NOMO-1 treated with DMSO at 0.1 percent for 48 hours (cell line): ENCODE results near the gene PADI3.

ENCODE experiments used
- DNase-seq: peaks from one replicate; lab custom pipeline; 2025; ENCODE audit not compliant: unreplicated experiment; lab: John Stamatoyannopoulos, UW

PADI3 gene, protein sequence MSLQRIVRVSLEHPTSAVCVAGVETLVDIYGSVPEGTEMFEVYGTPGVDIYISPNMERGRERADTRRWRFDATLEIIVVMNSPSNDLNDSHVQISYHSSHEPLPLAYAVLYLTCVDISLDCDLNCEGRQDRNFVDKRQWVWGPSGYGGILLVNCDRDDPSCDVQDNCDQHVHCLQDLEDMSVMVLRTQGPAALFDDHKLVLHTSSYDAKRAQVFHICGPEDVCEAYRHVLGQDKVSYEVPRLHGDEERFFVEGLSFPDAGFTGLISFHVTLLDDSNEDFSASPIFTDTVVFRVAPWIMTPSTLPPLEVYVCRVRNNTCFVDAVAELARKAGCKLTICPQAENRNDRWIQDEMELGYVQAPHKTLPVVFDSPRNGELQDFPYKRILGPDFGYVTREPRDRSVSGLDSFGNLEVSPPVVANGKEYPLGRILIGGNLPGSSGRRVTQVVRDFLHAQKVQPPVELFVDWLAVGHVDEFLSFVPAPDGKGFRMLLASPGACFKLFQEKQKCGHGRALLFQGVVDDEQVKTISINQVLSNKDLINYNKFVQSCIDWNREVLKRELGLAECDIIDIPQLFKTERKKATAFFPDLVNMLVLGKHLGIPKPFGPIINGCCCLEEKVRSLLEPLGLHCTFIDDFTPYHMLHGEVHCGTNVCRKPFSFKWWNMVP

DNA sequence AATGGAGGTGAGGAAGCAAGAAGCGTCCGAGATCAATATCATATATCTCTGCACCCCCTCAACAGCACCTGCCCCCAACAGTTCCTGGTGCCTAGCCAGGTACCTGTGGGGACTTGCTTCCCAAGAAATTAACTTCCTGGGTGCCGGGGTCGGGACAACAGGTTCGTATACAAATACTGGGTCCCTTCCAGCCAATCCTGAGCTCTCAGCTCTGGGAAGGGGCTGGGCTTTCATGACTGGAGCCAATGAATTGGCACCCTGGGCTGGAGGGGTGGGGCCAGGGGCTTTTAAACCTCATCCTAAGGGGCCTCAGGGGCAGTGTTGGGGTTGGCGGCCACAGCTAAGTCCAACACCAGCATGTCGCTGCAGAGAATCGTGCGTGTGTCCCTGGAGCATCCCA, at the start of gene PADI3:
PADI3 (plus strand) TSS at position 318 of the 400 bp plus-strand sequence; CDS start at position 358, 40 bp downstream.
- no peak for DNase-seq

DNA sequence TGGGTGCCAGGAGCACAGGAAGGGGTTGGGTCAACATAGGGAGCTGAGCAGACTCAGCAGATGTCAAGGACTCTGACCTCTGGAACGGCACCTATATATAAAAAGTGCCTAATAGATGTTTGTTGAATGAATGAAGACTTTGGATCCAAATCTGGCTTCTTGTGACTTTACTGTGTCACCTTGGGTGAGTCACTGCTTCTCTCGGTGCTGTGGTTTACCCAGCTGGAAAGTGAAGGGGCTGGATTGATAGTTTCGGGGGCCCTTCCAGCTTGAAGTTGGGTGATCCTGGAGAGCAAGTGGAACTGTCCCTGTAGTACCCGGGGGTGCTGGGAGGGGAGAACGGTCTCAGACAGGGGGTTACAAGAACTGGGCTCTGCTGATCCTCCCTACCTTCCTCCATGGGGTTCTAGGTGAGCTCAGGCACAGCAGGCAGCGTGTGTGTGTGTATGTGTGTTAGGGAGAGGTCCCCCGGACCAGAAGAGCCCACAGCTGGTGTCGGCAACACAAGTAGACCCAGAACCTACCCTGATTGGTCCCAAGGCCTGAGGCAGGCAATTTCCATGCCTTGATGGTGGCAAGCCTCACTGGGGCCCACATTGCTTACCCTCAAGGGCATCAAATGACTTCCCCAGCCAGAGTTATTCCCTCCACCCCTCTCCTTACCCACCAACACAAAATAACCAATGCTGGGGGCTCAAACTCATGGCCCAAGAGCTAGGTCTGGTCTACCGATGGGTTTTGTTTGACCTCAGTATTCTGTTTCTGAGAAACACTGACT, 49.4 kb upstream of the PADI3 start:
- DNase-seq, result no peak

DNA sequence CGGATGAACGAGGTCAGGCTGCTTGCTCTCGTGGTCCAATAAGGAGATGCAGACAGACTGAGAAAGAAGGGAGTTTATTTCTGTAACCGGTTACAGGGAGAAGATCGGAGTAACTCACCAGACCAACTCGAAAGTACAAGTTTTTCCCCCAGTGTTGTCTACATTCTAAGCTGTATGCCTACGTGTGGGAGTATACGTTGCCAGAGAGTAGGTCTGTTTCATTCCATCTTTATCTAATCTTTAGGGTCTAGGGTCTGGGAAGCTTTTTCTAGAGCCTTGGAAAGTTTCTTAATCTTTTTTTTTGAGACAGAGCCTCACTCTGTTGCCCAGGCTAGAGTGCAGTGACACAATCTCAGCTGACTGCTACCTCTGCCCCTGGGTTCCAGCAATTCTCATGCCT, 48.7 kb upstream of the PADI3 start:
- DNase-seq, result no peak

DNA sequence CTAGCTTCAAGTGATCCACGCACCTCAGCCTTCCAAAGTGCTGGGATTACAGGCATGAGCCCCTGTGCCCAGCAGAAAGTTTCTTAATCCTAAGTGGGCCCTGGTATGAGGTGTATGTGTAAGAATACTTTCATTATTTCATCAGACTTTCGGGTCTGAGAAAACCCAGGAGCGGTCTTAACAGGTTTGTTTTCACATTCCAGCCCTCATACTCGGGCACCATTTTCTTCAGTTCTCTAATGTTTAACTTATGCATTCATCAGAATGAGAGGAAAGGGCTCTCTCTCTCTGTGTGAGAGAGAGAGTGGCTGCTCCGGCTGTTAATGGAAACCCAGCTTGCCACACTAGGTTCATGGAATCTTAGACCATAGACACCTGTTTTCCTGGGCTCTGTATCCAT, 48.1 kb upstream of the PADI3 start:
- DNase-seq, result no peak

DNA sequence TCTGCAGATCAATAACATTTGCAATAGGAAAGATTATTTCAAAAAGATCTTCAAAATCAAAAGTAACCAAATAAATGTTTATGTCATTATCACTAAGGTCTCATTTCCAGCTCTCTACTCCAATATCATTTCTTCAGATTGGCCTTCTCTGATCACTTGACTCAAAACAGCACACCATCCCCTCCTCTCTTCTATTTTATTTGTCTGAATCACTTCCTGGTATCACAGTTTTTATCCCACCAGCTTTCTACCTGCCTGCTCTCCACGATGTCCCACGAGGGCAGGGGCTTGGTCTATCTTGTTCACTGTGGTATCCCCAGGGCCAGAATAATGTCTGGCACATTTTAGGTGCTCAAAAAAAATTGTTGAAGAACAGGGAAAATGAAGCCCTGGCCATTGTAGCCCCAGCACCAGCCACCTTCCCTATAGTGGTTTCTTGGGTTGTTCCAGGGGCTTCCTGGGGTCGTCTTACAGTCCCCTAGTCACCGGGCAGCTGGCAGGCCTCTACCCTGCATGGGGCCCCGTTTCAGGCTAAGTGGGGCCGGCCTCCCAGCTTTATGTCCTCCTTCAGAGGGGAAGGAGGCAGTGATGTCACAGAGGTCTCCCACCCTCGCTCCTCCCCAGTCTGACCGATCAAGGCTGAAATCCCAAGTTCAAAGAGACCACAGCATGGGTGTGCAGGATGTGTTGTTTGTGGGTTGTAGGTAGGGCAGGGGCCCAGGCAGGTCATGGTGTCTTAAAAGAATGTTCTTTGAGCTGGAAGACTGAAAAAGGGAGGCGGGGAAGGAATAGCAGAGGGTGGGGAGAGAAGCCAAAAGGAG, 47.5 kb upstream of the PADI3 start:
- no peak for DNase-seq

DNA sequence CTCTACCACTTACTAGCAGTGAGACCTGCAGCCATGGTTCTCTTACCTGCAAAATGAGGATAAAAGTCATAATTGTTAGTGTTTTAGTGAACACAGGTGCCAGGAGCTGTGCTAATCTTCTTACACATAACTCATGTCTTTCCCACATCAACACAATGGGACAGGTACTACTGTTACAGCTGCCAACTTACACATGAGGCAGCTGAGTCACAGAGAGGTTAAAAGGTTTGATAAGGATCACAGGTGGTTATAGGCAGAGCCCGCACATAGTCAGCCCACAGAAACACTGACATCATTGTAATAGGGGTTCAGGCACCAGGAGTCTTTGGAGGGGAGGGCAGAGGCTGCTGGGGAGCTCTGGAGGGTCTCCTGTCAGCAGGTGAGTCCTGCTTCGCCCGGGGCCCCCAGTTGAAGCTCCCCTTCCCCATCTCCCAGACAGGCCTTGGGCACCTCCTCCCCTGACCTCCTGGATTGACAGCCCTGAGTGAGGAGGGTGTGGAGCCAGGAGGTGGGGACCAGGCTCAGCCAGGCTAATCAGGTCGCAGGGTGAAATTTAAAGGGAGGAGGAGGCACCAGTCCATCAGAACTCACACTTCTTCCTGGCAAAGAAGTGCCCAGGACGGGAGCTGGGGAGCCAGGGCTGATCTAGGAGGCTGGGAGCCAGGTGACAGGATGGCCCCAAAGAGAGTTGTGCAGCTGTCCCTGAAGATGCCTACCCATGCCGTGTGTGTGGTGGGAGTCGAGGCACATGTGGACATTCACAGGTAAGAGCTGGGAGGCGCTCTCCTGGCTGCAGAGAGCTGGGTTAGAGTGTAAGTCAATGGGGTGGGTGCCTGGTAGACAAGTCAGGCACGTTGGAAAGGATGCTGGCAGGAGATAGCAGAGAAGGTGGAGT, 44.1 kb upstream of the PADI3 start, which contains the start of gene PADI1:
PADI1 (plus strand) TSS at position 583 of the 895 bp plus-strand sequence; CDS start at position 673, 90 bp downstream.
- DNase-seq, result no peak

DNA sequence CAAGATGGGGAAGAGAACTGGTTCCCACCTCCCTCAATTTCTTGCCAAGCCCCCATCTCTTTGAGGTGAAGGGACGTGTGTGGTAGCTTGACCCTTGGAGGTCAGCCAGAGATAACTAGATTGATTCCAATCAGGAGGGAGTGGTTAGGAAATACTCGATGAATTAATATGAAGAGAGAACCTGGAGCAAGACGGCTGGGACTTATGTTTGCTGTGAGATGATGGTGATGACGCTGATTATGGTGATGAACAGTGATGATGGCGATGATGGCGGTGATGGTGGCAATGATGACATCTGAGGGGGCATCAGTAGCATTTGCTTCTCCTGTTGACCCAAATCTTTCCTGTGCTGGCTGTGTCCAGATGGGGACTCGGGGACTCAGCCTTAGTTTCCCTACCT, 43.2 kb upstream of the PADI3 start:
- no peak for DNase-seq

DNA sequence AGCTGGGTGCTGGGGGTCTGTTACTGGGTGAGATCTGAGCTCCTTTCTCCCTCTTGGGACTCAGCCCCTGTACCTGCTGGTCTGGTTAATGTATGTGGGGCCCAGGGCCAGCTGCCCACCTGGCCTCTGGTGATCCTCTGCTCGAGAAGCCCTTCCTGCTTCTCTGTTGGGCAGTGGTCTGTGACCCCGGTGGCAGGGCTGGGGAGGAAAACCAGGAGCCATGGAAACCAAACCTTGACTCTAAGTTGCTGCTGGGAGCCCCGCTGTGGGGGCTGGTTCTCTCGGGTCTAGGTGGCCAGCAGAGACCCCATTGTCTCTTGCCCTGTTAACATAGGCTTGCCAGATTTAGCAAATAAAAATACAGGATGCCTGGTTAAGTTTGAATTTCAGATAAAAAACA, 42.7 kb upstream of the PADI3 start:
- DNase-seq, result no peak

DNA sequence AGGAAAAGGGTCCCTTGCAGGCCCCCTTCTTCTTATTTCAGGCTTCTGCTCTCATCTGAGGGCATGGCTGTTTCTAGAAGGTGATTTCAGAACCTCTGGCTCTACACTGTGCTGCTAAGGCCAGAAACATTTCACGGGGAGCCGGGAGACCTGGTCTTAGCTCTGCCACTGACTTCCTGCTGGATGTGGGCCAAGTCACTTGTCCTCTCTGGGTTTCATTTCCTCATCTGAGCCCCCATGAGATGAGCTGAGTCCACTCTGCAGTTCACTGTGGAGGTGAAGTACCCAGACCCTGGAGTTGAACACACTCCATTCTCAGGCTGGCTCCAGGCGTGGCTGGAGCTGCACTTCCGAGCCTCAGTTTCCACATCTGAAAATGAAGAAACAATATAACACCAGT, 41.9 kb upstream of the PADI3 start:
- peak; percentile 95 for DNase-seq

DNA sequence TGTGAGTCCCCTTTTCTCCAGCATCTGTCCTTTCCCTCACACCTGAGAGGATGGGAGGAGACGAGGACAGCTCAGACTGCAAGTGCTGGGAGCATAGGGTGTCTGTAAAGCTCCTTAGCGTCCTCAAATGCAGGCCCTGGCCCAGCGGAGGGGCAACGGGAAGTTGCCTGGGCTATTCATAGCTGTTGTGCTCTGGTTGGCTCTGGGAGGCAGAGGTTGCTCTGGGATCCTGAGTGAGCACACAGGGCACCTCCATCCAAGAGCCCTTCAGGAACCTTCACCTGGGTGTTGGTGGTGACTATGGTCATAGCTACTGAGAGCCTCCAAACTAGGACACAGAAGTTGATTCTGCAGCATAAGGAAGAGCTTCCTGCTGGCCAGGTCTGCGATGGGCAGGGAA, 41.4 kb upstream of the PADI3 start:
- DNase-seq, result peak; percentile 41

DNA sequence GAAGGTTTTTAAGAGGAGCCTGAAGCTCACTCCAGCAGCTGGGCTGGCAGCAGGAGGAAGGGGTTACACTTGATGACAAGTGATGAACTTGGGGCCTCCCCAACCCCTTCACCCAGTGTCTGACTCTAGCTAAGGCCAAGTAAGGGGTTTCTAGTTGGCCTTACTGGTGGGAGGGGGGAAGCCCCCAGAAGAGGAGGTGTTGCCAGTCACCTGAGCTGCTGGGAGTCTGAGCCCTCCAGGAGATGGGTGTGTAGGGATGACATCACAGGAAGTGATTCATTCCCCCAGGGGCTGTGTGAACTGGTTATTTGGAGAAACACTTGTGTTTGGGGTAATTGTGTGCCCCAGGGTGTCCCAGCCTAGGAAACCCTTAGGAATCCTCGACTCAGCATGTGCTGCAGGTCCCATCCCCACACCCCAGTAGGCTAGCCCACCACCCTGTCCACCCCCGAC, 40.9 kb upstream of the PADI3 start:
- DNase-seq, result peak; percentile 47

DNA sequence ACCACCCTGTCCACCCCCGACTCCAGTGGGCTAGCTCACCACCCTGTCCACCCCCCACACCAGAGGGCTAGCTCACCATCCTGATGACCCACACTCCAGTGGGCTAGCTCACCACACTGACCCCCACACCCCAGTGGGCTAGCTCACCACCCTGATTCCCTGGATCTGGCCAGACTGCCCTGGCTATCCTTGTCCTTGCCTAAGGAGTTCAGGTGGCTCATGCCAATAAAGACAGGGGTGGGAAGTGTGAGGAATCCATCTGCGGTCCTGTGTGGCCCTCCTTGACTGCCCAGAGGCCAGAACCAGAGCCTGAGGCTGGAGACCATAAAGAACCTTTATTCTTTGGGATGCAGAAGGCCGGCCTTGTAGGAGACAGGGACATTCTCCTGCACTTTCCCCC, 40.4 kb upstream of the PADI3 start:
- no peak for DNase-seq

DNA sequence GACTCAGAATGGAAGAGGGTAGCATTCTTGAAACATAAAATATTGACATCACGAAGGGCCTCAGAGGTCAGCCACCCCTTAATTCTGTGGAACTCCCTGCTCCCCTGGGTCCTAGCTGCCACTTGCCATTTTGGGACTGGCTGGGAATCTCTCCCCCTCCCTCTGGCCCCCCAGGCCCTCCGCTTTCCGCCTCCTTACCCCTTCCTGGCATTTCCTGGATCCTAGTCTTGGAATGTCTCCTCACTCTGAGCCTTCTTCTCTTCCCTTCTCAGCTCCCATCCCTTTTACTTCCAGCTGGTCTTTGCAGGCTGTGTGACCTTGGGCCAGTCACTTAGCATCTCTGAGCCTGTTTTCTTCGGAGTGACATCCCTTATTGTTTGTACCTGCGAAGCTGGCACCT, 39.5 kb upstream of the PADI3 start:
- no peak for DNase-seq

DNA sequence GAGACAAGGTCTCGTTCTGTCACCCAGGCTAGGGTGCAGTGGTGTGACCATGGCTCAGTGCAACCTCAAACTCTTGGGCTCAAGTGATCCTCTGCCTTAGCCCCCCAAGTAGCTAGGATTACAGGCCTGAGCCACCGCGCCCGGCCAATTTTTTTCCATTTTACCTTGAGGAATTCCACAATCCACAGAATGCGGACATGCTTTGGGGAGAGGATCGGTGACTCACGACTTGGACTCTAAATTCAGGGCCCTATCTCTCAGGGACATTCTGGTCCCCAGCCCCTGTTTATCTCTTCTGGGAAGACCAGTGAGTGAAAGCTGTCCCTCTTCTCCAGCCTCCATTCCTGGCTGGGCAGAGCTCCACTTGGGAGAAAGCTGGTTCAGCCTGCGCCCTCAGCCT, 38.7 kb upstream of the PADI3 start:
- DNase-seq, result no peak

DNA sequence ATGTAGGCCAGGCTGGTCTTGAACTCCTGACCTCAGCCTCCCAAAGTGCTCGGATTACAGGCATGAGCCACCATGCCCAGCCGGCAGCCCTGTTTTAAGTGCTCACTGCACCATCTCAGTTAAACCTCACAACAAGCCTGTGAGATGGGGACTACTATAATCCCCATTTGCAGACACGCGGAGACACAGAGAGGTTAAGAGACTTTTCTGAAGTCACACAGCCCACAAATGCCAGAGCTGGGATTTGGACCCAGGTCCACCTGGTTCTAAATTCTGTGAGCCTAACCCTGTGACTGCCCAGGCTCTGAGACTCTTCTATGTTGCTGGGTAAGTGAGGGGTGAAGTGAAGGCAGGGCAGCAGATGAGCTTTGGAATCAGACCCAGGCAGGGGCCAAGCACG, 37.5 kb upstream of the PADI3 start:
- DNase-seq, result no peak

DNA sequence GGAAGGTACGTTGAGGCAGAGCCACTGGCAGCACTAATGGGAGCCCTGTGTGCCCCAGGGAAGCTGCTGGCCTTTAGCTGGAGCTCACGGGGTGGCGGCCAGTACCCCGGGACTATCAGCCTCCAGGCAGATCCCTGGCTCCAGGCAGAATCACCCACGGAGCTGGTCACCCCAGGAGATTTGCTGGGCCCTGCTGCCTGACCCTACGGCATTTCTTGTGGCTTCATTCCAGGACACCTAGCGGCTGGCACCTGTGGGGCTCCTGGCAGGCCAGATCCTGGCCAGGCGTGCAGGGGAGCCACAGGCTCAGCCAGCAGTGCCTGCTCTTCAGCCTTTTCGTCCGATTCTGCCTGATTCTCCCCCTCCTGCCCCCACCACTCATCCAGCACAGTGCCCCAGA, 36.9 kb upstream of the PADI3 start:
- no peak for DNase-seq

DNA sequence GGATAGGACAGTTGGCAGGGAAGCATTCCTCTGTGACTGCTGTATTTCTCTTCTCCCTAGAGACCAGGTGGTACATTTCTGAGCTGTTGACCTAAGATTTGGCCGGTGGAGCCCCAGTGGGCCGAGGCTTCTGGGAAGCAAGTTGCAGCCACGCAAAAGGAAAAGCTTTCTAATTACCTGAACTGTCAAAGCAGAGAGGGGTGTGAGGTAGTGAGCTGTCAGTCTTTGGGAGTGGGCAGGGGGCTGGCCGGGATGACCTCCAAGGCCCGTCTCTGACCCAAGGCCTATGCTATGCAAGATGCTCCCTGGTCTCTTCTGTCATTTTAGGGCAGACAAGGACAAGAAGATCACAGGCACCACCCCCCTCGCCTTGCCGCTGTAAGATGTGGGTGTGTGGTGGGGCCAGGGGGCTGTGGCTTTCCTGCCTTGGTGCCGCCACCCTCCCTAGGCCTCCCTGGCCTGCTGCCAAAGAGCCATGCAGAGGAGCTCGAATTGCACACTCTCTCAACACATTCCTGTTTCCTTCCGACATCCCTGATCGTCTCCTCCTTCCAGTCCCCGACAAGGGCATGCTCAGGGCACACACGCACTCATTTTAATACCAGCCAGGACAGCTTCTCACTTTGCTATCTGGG, 36.3 kb upstream of the PADI3 start:
- DNase-seq, result peak; percentile 37

DNA sequence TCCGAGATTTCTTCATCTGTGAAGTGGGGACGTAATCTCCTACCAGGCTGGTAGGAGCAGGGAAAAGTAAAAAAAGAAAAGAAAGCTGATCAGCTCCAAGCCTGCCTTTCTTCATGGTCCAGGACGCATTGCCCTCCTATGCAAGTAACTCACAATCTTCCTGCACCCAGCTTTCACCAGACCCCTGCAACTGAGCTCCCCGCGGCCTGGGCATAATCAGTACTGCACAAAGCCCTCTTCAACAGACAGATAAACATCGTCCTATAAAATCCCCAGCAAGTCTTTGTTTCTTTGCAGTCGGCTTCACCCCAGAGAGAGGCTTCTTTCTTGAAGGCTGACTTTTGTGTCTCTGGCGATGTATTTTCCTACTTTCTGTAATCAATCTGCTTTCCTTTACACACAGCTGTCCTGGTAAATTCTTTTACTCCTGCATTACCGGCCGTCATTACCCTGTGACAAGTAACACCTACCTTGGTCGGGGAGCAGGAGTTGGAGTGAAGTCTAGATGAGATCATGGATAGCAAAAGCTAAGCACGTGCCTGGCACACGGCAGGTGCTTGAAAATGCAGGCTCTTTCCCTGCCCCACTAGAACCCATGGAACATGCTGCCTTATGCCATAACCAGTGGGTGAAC, 35.6 kb upstream of the PADI3 start:
- DNase-seq, result no peak

DNA sequence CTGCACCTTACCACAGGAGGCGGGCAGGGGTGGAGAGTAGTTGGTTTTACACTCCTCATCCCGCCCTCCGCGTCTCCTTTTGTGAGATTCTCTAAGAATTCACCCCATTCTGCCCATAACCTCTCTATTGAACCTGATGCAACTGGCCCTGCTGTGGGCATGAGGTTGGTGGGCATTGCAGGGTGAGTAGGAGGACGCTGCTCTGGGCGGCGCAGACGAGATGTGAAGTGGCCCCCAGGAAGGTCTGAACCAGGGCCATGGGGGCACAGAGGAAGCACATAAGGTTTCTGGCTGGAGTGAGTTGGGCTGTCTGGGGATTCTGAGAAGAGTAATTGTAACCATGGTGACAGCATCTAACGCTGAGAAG, 35.1 kb upstream of the PADI3 start:
- DNase-seq, result no peak
